ENCODE data around the gene OSGEP.
A peak's percentile ranks its signal among the peaks of the same experiment; 100 is the strongest.

The OSGEP gene

DNA sequence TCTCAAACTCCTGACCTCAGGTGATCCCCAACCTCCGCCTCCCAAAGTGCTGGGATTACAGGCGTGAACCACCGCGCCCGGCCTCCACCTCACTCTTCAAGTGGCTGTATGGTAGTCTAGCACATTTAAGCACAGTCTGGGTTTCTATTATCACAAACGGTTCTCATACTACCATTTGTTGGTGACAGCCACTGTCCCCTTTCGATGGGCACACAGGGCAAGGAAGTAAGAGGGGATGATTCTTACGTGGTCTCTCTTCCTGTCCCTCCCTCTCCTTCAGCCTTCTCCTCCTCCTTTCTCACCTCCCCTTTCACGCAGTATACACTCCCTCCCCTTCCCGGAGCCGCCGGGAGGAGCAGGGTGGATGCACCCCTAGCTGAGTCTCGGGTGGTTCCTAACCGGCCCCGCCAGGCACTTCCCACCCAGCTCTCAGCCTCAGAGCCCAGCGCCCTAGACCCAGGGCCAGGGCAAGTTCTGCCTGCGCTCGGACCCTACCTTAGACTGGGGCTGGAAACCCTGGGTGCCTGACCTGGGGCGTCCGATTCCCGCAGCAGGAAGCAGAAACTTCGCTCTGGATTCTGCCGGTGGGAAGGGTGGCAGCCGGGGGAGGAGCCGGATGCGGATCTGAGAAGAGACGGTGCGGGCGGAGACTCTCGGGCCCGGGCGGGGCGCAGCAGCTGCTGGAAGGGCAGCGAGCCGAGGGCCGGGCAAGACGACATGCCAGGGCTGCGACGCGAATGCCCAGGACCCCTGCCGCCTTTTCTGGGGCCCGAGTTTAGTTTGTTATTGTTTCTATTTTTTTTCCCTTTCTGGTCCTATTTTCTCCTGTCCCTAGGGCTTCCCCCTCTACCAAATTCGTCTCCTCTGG lies 41.5 kb downstream of the OSGEP start, which contains the start of gene TEP1:
TSS of gene TEP1 (minus strand) at position 626 of the 868 bp plus-strand sequence. CDS start 5,062 bp downstream, outside the sequence.
- Mint-ChIP-seq H3K4me1 (ENCODE audit: low read depth) (peaks cover 21% of the 10 kb centered on the region), H3K36me3 (ENCODE audit: low read depth) (peaks cover 2% of the 10 kb centered on the region), H3K9me3 (no peaks in the 10 kb centered on the region), H3K27ac (peak within 1 kb of the TSS; percentile 94), H3K27me3 (ENCODE audit: low read depth) (no peaks in the 10 kb centered on the region), H3K4me3 (peak within 1 kb of the TSS; percentile 97)
- DNase-seq (ENCODE audit: low spot score), result peak; percentile 74

DNA sequence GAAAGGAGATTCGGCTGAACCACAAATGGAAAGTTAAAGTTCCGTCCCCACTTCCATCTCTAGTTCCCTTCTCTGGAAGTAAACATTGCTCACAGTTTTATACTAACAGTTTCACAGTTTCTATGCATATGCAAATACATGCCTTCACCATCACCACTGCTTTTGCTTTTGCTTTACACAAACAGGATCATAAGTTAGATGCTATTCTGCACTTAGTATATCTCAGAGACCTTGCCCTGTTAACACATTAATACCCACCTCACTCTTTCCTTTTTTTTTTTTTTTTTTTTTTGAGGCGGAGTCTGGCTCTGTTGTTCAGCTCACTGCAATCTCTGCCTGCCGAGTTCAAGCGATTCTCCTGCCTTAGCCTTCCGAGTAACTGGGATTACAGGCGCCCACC lies 42.2 kb downstream of the OSGEP start:
- no peaks in the 10 kb centered on the region for H3K9me3 Mint-ChIP-seq
- DNase-seq (ENCODE audit: low spot score), result no peak
- peak overlapping the region; percentile 94 for H3K27ac Mint-ChIP-seq
- H3K4me1 Mint-ChIP-seq (ENCODE audit: low read depth), result peaks cover 21% of the 10 kb centered on the region
- no peaks in the 10 kb centered on the region for H3K27me3 Mint-ChIP-seq (ENCODE audit: low read depth)
- H3K4me3 Mint-ChIP-seq, result peak overlapping the region; percentile 97
- H3K36me3 Mint-ChIP-seq (ENCODE audit: low read depth), result peaks cover 6% of the 10 kb centered on the region

DNA sequence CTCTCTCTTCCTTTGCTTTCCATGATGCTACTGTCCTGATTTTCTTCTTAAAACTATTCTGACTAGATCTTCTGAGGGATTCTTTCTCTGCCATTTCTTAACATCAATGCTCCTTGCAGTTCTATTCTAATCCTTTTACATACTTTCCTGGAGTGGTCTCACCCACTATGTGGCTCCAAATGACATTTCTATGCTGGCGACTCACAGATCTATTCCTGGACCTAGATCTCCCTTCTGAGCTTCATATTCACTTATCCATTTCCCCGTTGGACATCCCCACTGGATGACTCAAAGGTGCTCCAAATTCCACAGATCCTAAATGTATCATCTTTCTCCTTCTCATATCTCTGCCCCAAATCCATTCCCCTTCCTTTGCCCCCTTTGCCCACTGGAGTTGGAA lies 45.4 kb downstream of the OSGEP start:
- DNase-seq (ENCODE audit: low spot score), result no peak

DNA sequence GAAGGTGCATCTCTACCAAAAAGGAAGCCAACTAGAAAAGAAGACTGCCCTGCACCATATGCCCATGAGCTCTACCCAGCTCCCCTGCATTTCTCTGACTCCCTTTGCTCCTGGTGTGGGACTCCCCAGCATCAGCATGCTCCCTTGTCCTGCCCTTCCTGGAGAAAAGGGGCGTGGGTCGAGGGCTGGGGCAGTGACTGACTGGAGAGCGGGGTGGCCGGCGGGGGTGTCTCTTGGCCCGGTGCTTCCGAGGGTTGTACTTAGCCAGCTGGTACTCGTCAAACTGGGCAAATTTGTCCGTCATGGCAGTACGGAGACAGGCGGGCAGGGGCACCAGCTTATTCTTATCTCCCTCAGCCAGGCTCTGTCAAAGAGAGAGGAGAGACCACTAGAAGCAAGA lies 51.1 kb downstream of the OSGEP start:
- H3K27me3 Mint-ChIP-seq (ENCODE audit: low read depth), result no peaks in the 10 kb centered on the region
- no peak overlapping the region for H3K27ac Mint-ChIP-seq
- H3K9me3 Mint-ChIP-seq, result no peaks in the 10 kb centered on the region
- H3K4me3 Mint-ChIP-seq, result no peak overlapping the region
- no peak for DNase-seq (ENCODE audit: low spot score)
- H3K36me3 Mint-ChIP-seq (ENCODE audit: low read depth), result peaks cover 61% of the 10 kb centered on the region
- peaks cover 22% of the 10 kb centered on the region for H3K4me1 Mint-ChIP-seq (ENCODE audit: low read depth)

More for the DNA sequence above, 45.4 kb downstream of the OSGEP start:
- Mint-ChIP-seq H3K9me3 (no peaks in the 10 kb centered on the region), H3K27me3 (ENCODE audit: low read depth) (no peaks in the 10 kb centered on the region), H3K4me3 (no peak overlapping the region), H3K4me1 (ENCODE audit: low read depth) (peaks cover 21% of the 10 kb centered on the region), H3K36me3 (ENCODE audit: low read depth) (peaks cover 30% of the 10 kb centered on the region), H3K27ac (no peak overlapping the region)

DNA sequence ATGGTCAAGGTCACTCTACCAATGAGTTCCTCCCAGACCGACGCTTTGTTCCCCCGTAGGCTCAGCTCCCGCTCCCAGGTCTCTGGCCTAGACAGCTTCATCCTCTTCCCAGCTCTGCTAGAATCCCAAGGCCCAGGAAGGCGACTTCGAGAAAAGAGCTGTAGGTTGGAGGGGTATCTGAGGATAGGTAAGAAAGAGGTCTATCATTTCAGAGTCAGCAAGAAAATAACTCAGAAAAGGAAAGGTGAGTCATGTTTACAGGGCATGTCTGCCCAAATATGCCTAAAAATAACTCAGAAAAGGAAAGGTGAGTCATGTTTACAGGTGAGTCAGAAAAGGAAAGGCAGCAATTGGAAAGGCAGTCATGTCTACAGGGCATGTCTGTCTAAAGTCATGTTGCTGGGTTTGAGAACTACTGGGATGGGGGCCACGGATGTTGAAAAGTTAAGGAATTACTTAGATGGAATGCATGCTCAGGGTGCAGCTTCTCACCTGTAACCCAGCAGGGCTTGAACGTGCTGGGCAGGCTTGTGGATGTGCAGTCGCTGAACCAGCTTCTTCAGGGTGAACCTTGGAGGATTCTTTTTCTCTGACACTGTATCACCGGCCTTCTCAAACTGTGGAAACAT lies 53.5 kb downstream of the OSGEP start:
- H3K36me3 Mint-ChIP-seq (ENCODE audit: low read depth), result peaks cover 47% of the 10 kb centered on the region
- no peak overlapping the region for H3K4me3 Mint-ChIP-seq
- DNase-seq (ENCODE audit: low spot score), result peak; percentile 11
- H3K9me3 Mint-ChIP-seq, result no peaks in the 10 kb centered on the region
- H3K27me3 Mint-ChIP-seq (ENCODE audit: low read depth), result no peaks in the 10 kb centered on the region
- peak overlapping the region; percentile 54 for H3K27ac Mint-ChIP-seq
- H3K4me1 Mint-ChIP-seq (ENCODE audit: low read depth), result peaks cover 18% of the 10 kb centered on the region

DNA sequence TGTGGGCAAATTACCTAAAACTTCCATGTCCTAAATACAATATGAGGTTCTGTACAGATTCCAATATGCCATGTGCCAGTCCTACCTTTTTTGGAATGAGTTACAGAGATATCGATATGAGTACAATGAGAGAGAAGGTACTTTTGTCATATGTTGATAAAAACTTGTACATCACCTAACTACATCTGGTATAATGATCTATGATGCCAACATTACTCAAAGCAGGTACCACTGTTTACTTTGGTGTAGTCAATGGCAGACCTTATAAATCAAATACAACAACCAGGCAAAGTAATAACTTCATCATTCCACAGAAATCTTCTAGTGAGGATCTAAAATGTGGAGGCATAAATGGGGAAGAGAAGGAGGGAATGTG lies 54.0 kb downstream of the OSGEP start:
- H3K4me1 Mint-ChIP-seq (ENCODE audit: low read depth), result peaks cover 18% of the 10 kb centered on the region
- no peak for DNase-seq (ENCODE audit: low spot score)
- H3K27ac Mint-ChIP-seq, result peak overlapping the region; percentile 54
- H3K27me3 Mint-ChIP-seq (ENCODE audit: low read depth), result no peaks in the 10 kb centered on the region
- no peak overlapping the region for H3K4me3 Mint-ChIP-seq
- no peaks in the 10 kb centered on the region for H3K9me3 Mint-ChIP-seq
- peaks cover 47% of the 10 kb centered on the region for H3K36me3 Mint-ChIP-seq (ENCODE audit: low read depth)

DNA sequence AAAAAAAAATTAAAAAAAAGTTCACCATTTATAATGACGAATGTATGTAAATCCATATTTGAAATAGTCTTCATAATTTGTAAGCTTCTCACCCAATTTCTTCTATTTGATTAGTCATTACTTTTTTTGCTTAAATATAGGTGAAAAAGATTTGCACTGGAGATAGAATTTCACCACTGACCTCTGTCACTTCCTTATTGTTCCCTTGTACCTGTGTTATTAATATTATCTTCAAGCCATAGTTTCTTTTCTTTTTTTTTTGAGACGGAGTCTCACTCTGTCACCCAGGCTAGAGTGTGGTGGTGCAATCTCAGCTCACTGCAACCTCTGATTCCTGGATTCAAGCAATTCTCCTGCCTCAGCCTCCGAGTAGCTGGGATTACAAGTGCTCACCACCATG lies 57.1 kb downstream of the OSGEP start:
- DNase-seq (ENCODE audit: low spot score), result no peak
- Mint-ChIP-seq H3K36me3 (ENCODE audit: low read depth) (peaks cover 35% of the 10 kb centered on the region), H3K27ac (no peak overlapping the region), H3K4me3 (no peak overlapping the region), H3K9me3 (no peaks in the 10 kb centered on the region), H3K27me3 (ENCODE audit: low read depth) (no peaks in the 10 kb centered on the region), H3K4me1 (ENCODE audit: low read depth) (peaks cover 15% of the 10 kb centered on the region)
